ENCODE data around the gene RGMA.

DNA sequence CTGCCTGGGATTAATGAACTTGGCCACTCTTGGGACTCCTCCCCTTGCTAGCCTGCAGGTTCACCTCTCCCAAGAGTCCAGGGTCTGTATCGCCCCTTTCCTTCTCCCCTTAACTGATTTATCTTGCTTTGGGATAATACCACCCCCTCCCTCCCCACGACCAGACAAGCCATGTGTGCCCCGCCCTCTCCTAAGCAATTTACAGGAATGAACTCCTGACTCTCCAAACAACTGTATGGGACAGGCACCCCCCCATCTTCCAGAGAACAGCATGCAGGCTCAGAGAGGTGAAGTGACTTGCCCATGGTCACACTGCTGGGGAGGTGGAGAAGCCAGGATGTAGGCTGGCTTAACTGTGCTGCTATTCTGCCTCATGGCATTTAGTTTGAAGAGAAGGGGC is 46.8 kb downstream of the RGMA start:
- TF ChIP-seq, protein P1, sequence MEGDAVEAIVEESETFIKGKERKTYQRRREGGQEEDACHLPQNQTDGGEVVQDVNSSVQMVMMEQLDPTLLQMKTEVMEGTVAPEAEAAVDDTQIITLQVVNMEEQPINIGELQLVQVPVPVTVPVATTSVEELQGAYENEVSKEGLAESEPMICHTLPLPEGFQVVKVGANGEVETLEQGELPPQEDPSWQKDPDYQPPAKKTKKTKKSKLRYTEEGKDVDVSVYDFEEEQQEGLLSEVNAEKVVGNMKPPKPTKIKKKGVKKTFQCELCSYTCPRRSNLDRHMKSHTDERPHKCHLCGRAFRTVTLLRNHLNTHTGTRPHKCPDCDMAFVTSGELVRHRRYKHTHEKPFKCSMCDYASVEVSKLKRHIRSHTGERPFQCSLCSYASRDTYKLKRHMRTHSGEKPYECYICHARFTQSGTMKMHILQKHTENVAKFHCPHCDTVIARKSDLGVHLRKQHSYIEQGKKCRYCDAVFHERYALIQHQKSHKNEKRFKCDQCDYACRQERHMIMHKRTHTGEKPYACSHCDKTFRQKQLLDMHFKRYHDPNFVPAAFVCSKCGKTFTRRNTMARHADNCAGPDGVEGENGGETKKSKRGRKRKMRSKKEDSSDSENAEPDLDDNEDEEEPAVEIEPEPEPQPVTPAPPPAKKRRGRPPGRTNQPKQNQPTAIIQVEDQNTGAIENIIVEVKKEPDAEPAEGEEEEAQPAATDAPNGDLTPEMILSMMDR (conservative IDR thresholded peaks at IDR 0.05; ENCODE audit: low read length): no peak
- TF ChIP-seq EZH2phosphoT487 (IDR thresholded peaks at IDR 0.05; ENCODE audit: borderline replicate concordance, low read depth, low read length): no peak

Measured in OCI-LY7 (cell line).